Camera-type eye (tissue), 1 donor: ENCODE measurements around the gene RAP1GAP2. TPM values are rescaled to one million over a fixed set of nuclear protein-coding genes. Genes with fewer than 3 reads are reported as not detected.

Experiments
- total RNA-seq: library from RNA; depleted of rRNA; stranded (reverse); fragments of >200 nt; gene quantifications from one replicate; pipeline ENCODE4 v1.2.3, GENCODE V29; 2014

The RAP1GAP2 gene
- 13.5 TPM for total RNA-seq

GRCh38 chr17:2796164-2797125, at the start of gene RAP1GAP2:
TSS of gene RAP1GAP2 (plus strand) at chr17:2796438. CDS start at chr17:2796528, 90 bp downstream.

GRCh38 chr17:2749058-2749783, 47.0 kb upstream of the RAP1GAP2 start, which contains the start of gene CCDC92B:
TSS of gene CCDC92B (minus strand) at chr17:2749652. CDS start at chr17:2735145, 14,507 bp downstream.

GRCh38 chr17:3063507-3063906, 267.3 kb downstream of the RAP1GAP2 start, which contains the start of gene OR1D5:
TSS of gene OR1D5 (minus strand) at chr17:3063607. CDS start at chr17:3063607, 0 bp downstream.

Other genes starting within 250 kb of the RAP1GAP2 start
- 255 TPM for gene PAFAH1B1, start 202.8 kb upstream of the RAP1GAP2 start, total RNA-seq
- gene CLUH, start 84.7 kb upstream of the RAP1GAP2 start, total RNA-seq: 42.6 TPM
- 2.5 TPM for gene CCDC92B, start 46.8 kb upstream of the RAP1GAP2 start, total RNA-seq